Posterior cingulate gyrus (tissue), 11 donors: ENCODE data around the gene CASK.
A peak's percentile ranks its signal among the peaks of the same experiment; 100 is the strongest.
"Not testable (repeated sequence)": the region's sequence is repeated elsewhere in the genome, so short reads cannot be mapped to it uniquely, and the experiment has no call there.

Experiments
- DNase-seq, 10 donors: peaks; one replicate each; pipeline versions ENCODE4 v3.0.0 to v3.0.0-alpha.2; 2020 to 2021; ENCODE audit warnings: mixed read lengths in 3 of 10
- intact Hi-C: fragments of 100-400 bp; cut with DNase I; formaldehyde crosslinking; loops from one replicate; pipeline ENCODE4 v1.15.1; 2023

Gene CASK

DNA sequence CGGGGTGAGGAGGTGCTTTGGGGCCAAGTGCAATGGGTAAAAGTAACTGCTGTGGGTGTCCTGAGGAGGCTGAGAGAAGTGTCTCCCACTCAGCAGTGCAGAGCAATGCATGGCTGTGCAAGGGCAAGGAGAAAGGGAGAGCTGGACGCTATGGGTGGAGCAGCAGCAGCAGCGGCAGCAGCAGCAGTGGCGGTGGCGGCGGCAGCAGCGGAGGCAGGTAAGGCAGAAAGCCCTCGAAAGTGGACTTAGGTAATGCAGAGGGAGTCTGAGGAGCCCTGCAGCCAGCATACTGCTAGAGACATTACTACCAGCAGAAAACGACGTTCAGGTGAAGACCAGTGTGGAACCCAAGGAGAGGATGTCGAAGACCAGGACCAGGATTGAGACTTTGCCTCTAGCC is 394.1 kb downstream of the CASK start:
- intact Hi-C loops, result no loop called here
- DNase-seq, result no peak

DNA sequence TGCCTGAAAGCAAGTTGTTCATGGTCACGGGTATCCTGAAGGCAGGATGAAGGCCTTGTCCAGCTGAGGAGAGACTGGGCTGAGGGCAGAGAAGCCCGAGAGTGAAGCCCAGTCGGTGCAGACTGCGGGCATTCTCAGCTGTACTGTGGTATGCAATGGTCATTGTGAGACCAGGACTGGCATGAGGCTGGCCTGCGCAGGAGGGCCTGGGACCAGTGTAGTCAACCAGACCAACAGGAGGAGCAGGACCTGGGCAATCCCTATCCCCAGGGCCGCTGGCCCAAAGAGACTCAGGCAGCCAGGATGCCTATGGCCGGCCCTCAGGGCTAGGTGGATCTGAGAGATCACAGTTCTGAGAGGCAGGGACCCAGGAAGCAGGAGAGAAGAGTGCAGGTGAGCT is 394.6 kb downstream of the CASK start:
- peak in 1 of 10 donors; percentile 74 for DNase-seq
- intact Hi-C loops, result no loop called here

DNA sequence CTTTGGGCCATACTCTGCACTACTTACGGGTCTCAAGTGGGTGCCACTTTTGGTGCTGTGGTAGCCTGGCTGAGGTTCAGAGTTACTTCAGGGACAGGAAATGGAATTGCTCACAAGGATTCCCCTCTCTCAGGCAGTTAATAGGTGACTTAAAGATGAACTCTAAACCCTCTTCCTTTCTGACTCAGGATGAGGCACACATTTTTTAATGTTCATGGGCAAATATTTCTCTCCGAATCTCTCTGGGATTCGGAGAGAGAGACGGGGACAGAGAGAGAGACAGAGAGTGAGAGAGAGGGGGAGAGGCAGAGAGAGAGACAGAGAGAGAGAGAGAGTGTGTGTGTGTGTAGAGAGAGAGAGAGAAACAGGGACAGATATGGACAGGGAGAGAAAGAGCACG is 396.4 kb downstream of the CASK start:
- no peak for DNase-seq
- intact Hi-C loops, result no loop called here

DNA sequence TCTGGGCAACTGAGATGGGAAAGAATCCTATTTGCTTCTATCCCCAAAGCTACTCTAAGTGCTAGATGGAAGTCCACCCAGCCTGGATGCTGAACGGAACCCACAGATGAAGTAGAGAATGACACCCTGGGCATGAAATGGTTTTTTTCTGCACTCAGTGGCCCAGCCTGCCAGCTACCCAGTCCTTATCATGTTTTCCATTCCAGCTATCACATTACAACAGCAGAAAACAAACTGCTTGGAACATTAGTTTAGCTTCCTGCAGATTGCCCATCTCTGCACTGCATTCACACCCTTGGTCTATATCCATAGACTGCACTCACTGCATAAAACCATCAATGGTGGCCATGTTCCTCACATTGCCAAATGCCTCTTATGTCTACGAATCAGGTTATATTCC is 397.1 kb downstream of the CASK start:
- intact Hi-C loops, result no loop called here
- DNase-seq, result no peak

DNA sequence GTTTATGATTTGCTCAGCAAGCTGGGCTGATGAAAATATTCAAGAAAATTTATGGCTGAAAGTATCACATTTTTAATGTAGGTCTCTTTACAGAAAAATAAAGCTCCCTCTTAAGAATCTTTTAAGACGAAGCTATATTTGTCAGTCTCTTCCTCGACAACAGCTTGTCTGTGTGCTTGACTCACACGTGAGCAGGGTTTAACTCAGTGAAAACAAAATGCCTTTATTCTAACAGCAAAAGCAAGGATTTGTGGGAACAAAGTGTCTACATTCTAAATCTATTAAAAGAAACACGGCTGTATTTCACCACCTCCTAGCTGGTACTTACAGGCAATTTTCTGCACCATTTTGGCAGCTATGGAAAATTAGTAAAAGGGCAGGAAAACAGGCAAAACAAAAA is 400.7 kb downstream of the CASK start:
- intact Hi-C loops, result no loop called here
- no peak for DNase-seq

DNA sequence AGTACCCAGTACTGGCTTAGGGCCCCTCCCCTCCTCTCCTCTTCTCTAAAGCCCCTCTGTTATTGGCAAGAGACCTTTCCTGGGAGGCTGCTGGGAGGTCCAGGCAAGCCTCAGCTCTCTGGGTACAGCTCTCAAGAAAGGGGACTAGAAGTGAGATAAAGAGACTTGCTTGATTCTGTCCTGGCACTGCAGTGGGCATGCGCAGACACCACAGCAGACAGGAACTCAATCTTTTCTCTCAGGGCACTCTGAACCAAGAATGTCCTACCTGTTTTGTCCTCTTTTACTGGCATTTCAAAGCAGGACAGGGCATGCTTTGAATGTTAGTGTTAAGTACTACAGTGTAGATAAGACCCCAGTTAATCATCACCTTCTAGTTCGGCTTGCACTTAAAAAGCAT is 401.3 kb downstream of the CASK start:
- peak in 7 of 10 donors; percentile 17 to 90 (median 50) for DNase-seq
- intact Hi-C loops, result no loop called here

DNA sequence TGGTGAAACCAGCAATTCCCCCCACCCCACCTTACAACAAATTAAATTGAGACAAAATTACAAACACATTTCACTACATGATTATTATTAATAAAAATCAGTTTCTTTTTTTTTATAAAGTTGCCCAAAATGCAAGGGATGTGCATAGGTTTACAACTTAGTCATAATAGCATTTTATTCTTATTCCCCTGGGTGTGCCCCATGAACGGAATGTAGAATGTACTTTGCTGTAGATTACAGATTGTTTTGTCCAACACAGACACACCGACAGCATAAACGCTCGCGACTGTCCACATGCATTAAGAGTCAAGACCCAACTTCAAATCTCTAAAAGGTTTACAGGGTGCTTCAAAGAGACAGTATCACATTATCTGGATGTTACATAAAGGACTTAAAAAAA is 403.9 kb downstream of the CASK start:
- no peak for DNase-seq
- intact Hi-C loops, result no loop called here

DNA sequence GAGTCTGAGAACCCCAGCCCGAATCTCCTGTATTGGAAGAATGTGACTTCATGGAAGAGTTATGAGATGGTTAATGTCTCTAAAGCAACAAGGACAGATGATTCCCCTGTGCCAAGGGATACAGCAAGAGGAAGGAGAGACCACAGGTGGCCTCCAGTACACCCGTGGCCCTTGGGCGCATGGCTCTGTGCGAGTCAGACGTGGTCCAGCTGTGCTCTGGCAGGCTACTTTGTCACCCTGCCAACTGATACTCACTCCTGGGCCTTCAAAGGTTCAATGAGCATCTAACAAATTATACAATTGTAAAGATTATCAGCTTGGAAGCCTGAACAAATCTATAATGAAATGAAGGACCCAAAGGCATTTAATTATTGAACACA is 404.5 kb downstream of the CASK start:
- intact Hi-C loops, result no loop called here
- DNase-seq, result no peak

DNA sequence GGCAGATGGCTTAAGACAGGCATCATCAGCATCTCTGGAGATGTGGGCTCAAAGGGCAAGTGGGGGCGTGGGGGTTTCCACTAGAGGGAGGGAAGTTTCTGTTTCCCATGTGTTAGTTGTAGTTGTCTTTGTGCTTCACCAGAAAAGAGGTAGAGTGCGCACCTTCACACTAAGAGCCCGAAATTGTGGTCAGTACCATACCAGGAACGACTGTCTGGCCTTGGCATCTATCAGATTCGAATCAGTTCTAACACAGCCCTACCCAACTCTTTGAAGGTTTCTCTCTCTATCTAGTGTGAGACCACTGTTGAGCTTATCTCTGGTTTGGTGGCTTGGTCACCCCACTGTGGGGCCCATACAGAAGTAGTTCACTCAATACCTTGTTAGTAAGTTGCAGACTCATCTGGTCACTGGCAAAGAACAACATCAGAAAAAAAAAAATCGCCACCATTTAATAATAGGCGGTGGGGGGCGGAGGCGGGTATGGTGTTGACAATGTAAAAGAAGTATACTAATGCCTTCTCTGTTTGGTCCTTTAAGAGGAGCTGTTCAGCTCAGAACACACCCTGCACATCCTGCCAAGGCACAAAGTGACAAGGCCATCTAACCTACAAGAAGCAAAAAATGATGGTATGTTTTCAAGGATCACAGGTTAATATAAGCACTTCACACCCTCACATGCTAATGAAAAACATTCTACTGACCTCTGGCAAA is 405.1 kb downstream of the CASK start:
- DNase-seq, result no peak
- intact Hi-C loops, result no loop called here

DNA sequence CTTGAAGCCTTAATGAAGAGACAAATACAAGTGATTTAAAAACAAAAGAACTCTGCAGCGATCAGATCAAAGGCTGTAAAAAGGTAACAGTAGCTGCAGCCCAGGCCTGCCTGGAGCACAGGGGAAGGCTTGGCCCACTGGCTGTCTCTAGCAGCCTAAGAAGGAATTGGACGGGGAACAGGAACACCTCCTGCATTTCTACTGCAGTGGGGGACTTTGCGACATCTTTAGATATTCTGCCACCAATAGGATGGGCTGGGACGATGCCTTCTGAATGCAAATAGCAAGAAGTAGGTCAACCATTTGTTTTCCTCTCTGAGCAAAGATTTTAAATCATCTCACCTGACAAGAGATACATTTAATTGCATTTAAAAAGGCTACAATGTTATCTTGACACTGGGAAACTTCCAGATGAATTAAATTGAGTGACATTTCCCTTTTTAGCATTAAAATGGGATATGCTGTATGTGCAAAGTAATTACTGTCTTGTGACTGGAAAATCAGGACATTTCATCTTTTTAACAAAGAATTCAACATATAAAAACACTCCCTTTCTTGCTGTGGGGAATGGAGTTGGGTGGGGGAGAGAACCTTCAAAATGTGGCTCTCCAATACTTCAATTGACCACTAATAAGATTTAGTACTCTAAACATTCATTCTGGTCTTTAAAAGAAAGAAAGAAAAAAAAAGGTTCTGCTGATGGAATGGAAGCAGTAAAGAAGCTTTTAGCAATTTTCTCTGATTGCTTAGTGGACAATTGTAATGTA is 406.2 kb downstream of the CASK start:
- intact Hi-C loops, result no loop called here
- DNase-seq, result peak in 1 of 10 donors; percentile 6

DNA sequence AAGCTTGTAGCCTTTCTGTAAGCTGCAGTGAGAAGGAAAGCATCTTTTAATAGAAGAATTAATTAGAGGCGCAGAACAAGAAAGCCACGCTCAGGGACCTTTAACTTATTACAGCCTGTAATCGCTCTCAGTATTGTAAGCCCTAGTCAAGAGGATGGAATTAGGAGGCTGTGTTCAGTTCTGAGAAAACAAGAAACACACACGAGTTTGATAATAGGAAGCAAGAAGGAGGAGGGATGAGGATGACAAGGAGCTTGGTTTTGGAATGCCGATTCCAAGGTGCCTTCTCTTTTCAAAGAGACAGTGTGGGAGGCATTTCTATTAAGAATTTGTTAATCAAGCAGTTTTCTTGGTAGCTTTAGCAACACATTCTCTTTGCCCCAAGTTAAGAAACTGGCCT is 406.9 kb downstream of the CASK start:
- intact Hi-C loops, result no loop called here
- DNase-seq, result no peak

DNA sequence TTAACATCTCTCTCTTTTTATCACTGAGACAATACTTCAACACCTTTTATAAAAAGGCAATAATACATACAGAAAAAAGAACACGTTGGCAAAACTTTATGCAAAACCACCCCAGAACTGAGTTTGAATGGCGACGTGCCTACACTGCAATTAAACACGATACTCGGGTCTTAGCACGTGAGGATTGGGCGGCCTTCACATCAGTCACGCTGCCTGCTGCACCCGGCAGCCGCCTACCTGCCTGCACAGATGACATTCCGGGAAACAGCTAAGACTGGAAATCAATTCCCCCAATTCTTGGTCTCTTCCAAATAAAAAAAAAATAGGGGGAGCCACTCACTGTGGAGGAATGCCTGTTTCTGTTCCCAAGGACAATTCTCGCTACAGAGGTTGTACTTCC is 408.0 kb downstream of the CASK start:
- no peak for DNase-seq
- intact Hi-C loops, result no loop called here

DNA sequence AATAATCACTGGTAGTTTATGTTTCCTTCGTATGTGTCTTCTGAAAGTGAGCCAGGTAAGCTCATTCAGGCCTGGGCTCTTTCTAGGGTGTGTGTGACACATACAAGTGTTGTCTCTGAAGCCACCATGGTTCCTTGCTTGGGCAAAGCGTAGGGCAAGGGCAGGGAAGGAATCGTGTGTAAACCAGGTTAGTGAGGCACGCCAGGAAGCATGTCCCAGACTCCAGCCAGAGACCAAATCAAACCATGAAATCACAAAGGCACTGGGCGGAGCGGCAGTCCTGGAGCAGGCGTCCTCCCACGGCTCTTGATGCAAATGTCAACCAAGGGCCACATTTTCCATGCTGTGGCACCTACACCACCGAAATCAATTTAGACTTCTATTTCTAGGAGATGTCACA is 409.2 kb downstream of the CASK start:
- no peak for DNase-seq

DNA sequence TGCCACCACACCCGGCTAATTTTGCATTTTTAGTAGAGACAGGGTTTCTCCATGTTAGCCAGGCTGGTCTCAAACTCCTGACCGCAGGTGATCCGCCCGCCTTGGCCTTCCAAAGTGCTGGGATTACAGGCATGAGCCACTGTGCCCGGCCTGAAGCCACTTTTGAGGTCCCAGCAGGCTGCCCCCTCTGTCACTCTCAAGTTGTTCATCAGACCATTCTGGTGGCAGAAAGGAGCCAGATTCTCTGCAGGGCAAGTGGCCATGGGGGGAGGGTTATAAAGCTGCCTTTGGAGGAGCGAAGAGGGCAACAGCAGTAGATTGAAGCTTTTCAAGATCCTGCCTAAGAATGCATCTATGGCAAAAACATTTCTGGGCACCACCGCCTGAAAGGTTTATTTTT is 410.5 kb downstream of the CASK start:
- DNase-seq, intact Hi-C loops: not testable (repeated sequence)

More for the DNA sequence above, 409.2 kb downstream of the CASK start:
- intact Hi-C loops, result no loop called here

DNA sequence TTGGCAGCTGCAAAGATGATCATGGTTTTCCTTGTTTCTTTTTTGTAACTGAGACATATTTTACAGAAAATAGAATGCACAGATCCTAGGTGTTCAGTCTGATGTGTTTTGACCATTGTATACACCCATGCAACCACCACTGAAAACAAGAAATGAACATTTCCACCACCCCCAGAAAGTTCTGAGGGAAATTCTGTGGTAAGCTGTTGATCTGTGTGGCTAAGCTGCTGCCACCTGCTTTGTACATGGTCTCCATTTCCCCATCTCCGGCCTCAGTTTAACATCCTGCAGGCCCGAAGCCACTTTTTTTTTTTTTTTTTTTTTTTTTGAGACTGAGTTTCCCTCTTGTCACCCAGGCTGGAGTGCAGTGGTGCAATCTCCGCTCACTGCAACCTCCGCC is 411.0 kb downstream of the CASK start:
- DNase-seq, result no peak
- intact Hi-C loops, result no loop called here

DNA sequence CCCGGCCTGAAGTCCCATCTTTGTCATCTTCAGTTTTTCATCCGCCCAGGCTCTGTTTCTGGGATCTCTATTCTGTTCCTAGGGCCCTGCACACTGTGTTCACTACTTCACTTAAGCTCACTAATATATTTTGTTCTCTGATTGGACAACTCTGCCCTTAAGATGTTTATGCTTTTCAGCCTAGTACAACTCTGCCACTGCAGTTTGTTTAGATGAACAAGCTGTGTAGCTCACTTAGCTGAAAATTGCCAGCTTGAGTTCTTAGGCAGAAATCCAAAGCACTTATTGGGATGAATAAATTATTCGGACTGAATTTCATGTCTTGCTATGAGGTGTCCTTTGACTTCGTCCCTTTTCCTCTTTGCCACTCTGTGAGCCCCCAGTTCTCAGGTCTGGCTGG is 415.4 kb downstream of the CASK start:
- DNase-seq, result no peak
- intact Hi-C loops, result no loop called here

DNA sequence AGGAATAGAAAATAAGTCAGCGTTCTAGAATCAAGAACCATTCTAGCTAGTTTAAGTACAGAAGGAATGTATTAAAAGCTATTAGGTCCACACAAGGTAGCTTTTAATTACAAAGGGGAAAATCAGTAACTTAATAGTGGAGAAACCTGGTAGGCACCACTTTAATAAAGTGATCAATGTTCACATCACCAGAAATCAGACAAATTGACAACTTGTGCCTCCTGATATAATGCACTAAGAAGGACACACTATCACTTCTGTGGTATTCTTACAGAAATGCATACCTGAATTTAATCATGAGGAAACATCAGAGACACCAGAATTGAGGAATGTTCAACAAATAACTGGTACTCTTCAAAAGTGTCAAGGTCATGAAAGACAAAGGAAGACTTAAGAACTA is 421.4 kb downstream of the CASK start:
- intact Hi-C loops, result no loop called here
- no peak for DNase-seq

DNA sequence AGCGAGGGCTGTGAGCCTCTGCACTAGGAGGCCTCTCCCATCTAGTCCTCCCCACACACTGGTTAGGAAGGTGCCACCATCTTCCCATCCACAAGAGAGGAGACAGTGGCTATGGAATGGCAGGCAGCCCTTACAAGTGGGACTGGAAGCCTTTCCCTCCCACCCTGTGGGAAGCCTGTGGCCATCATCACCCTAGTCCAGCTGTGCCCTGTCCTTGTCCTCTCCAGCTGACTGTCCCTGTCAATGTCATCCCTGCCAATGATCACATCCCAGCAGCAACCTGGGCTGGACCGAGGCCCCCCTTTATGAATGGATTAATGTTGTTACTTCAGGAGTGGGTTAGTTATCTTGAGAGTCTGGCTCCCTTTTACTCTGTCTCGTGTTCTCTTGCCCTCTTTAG is 423.4 kb downstream of the CASK start:
- intact Hi-C loops, result no loop called here
- DNase-seq, result no peak

DNA sequence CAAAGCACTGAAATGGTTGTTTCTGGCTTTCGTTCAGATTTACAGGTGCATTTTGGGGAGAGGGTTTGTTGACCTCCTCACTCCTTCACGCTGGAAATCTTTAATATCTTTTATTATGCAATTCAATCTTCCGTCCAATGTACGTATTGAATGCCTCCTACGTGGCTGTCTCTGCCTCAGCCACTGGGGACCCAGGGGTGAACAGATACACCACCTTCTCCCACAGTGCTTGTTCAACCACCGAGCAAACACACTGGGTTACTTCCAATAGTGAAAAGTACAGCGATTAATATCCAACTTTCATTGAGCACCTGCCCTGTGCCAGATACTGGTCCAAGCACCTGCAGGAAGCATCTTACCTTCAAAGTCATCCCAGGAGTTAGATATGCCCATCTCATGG is 424.2 kb downstream of the CASK start:
- intact Hi-C loops, result no loop called here
- no peak for DNase-seq

DNA sequence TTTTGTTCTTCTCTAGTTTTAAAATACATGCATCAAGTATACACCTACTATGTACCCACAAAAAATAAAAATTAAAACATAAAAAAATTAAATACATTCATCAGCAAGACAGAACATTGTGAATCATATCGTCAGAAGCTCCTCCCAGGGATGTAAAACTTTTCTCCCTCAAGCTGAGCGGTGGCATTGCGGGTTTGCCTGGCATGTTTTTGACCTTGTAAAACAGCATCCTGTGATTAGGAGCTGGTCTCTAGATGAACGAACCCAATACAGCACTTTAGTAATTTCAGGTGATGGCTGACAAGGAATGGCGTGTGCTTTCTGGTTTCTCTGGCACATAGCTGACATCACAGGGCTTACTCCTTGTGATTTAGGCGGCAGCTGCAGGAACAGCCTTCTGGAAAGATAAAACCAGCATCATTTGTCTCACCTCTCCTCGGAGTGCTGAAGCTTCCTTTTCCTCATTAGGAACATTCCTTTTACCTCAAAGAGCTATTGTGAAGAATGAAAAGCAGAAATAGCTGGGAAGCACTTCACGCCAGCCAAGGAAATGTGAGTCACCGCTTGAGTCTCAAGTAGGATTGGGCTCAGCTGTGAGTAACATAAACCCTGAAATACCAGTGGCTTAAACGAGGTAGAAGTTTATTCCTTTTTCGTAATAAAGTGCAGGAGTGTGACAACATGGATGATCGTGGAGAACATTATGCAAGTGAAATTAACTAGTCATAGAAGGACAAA is 431.9 kb downstream of the CASK start:
- DNase-seq, result peak in 1 of 10 donors; percentile 3
- intact Hi-C loops, result no loop called here

DNA sequence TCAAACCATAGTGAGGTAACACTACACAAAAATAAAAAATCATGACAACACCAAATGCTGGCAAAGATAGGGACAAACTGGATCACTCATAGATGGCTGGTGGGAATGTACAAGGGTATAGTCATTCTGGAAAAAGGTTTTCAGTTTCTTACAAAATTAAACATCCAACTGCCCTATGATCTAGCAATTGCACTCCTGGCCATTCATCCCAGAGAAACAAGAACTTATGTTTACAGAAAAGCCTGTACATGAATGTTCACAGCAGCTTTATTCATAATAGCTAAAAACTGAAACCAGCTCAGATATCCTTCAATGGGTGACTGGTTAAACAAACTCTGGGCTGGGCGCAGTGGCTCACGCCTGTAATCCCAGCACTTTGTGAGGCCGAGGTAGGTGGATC is 432.9 kb downstream of the CASK start:
- no peak for DNase-seq
- intact Hi-C loops, result no loop called here
